ENCODE results near the gene HTRA3.
A peak's percentile ranks its signal among the peaks of the same experiment; 100 is the strongest.

The HTRA3 gene

GRCh38 chr4:8352368-8353157 is 83.0 kb downstream of the HTRA3 start:
- POLR2A ChIA-PET: no interaction called here
- Histone ChIP-seq H3K4me3 (ENCODE audit: low read depth, low read length) (no peak overlapping the region), H3K27ac (ENCODE audit: extremely low read depth, low read depth, low read length) (no peak overlapping the region), H3K9me3 (ENCODE audit: control insufficient read depth, insufficient read depth, low read depth, low read length) (no peaks in the 10 kb centered on the region), H3K36me3 (ENCODE audit: control insufficient read depth in 2 of 2, insufficient read depth in 1 of 2, low read length in 2 of 2) (no peaks in the 10 kb centered on the region), H3K4me1 (ENCODE audit: control insufficient read depth, insufficient read depth, low read length) (no peaks in the 10 kb centered on the region)
- TF ChIP-seq ZNF510 (tag by site-specific recombination; IDR thresholded peaks at IDR 0.05; ENCODE audit: insufficient replicate concordance) (no peak), ZIC2 (tag by site-specific recombination; IDR thresholded peaks at IDR 0.05) (peak; percentile 9; the same call in 1 of the 2 replicates)
- CTCF ChIA-PET: interaction anchor here (0.9 kb wide), 1 partner anchor 110 kb away, joined by 3 read pairs; no protein-coding TSS in a partner anchor

- H3K36me3 ChIP-seq (ENCODE audit: control insufficient read depth in 2 of 2, insufficient read depth in 1 of 2, low read length in 2 of 2): no peaks in the 10 kb centered on the region
- H3K4me1 ChIP-seq (ENCODE audit: control insufficient read depth, insufficient read depth, low read length): no peaks in the 10 kb centered on the region
- ChIA-PET CTCF (no interaction called here), POLR2A (no interaction called here)
- no peak overlapping the region for H3K27ac ChIP-seq (ENCODE audit: extremely low read depth, low read depth, low read length)
- H3K4me3 ChIP-seq (ENCODE audit: low read depth, low read length): no peak overlapping the region
- no peaks in the 10 kb centered on the region for H3K9me3 ChIP-seq (ENCODE audit: control insufficient read depth, insufficient read depth, low read depth, low read length)
- no peak for TF ChIP-seq ZNF292 (tag by site-specific recombination; IDR thresholded peaks at IDR 0.05; ENCODE audit: borderline replicate concordance, low read depth)
- no peak for TF ChIP-seq ZNF768 (tag by site-specific recombination; IDR thresholded peaks at IDR 0.05)
- no peak for TF ChIP-seq ZNF518A (tag by site-specific recombination; conservative IDR thresholded peaks at IDR 0.05; ENCODE audit: low read depth)
- no peak for TF ChIP-seq GLI4 (tag by site-specific recombination; IDR thresholded peaks at IDR 0.05)
- no peak for TF ChIP-seq ZNF473 (tag by site-specific recombination; IDR thresholded peaks at IDR 0.05)
- TF ChIP-seq ZSCAN16 (tag by site-specific recombination; IDR thresholded peaks at IDR 0.05): no peak
- no peak for TF ChIP-seq TCF7L2 (IDR thresholded peaks at IDR 0.05; ENCODE audit: borderline replicate concordance, low read depth, low read length)
- TF ChIP-seq GLIS1 (tag by site-specific recombination; IDR thresholded peaks at IDR 0.05): no peak
- no peak for TF ChIP-seq MYNN (tag by site-specific recombination; IDR thresholded peaks at IDR 0.05; ENCODE audit: borderline replicate concordance)
- TF ChIP-seq BCL11B (tag by site-specific recombination; IDR thresholded peaks at IDR 0.05; ENCODE audit: low read depth): no peak
- TF ChIP-seq ZNF48 (tag by site-specific recombination; IDR thresholded peaks at IDR 0.05): no peak
- no peak for TF ChIP-seq ZBTB44 (tag by site-specific recombination; IDR thresholded peaks at IDR 0.05)
These were observed 83.7 kb downstream of the HTRA3 start for GRCh38 chr4:8353158-8353669.

Data from HEK293 (cell line).